ENCODE measurements around the gene LRIT1. TPM values are rescaled to one million over a fixed set of nuclear protein-coding genes. Genes with fewer than 3 reads are reported as not detected.

LRIT1 gene
- polyA plus RNA-seq, 1 of the 3 experiments (the other 2 are of a cell fraction), result not detected

DNA sequence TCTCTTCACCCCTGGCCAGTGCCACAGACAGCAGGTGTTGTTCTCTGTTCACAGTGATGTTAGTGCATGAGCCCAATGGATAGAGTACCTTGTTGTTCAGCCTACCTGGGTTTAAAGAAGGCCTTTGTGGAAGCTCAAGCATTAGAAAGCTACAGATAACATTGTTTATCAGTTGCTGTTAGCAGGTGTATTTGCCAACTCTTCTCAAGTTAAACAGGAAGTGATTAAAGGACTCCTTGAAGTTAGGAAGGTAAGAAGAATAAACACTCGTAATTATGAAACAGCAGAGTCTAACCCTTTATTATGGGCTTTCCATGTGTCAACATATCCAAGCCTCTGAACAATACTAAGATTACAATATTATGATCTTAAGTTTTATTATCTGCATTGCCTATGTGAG lies 29.4 kb upstream of the LRIT1 start:
- ChIA-PET CTCF (interaction anchor here (11.2 kb wide), 1 partner anchor 269 kb away, joined by 201 read pairs; no protein-coding TSS in a partner anchor), POLR2A (no interaction called here)
- Histone ChIP-seq H3K4me1 (ENCODE audit: control insufficient read depth in 1 of 2, insufficient read depth in 2 of 2, low read depth in 1 of 2, low read length in 1 of 2) (peaks cover 0 to 8% of the 10 kb centered on the region in 2 experiments; a peak in 2 of 4 replicates), H3K27ac (ENCODE audit: low read depth in 2 of 2, low read length in 1 of 2) (no peak overlapping the region), H3F3A (replicated peaks; ENCODE audit: insufficient read depth) (no peaks in the 10 kb centered on the region), H3K9ac (no peak overlapping the region), H3K27me3 (ENCODE audit: insufficient read depth) (no peaks in the 10 kb centered on the region), H4K20me1 (ENCODE audit: insufficient read depth) (no peaks in the 10 kb centered on the region), H3K9me2 (no peaks in the 10 kb centered on the region), H3K36me3 (replicated peaks in 1 of 2; ENCODE audit: control insufficient read depth in 1 of 2, insufficient read depth in 2 of 2, low read length in 1 of 2) (no peaks in the 10 kb centered on the region), H3K79me2 (ENCODE audit: insufficient read depth) (no peaks in the 10 kb centered on the region), H3K9me3 (no peaks in the 10 kb centered on the region), H3K4me3 (ENCODE audit: low read depth in 2 of 2, low read length in 1 of 2) (no peak overlapping the region), H2AFZ (ENCODE audit: low read depth) (no peak overlapping the region), H3K4me2 (no peak overlapping the region; the same call in 1 of the 2 replicates)
- WGBS (ENCODE audit: low lambda C conversion rate), result 55% methylated on average over 1 of the region's 1 CpG
- TF ChIP-seq MEF2A (IDR thresholded peaks at IDR 0.05; ENCODE audit: borderline replicate concordance, low read depth) (no peak), EP300 (IDR thresholded peaks at IDR 0.05; ENCODE audit: borderline replicate concordance in 1 of 2, low read depth in 1 of 2, low read length in 1 of 2) (no peak), SIN3A (IDR thresholded peaks at IDR 0.05; ENCODE audit: borderline replicate concordance, low read depth, low read length) (no peak), GABPA (IDR thresholded peaks at IDR 0.05; ENCODE audit: low read depth) (no peak), NRF1 (IDR thresholded peaks at IDR 0.05; ENCODE audit: low read depth, low read length) (no peak), NFIC (IDR thresholded peaks at IDR 0.05; ENCODE audit: borderline replicate concordance) (no peak)
- DNase-seq, result no peak

DNA sequence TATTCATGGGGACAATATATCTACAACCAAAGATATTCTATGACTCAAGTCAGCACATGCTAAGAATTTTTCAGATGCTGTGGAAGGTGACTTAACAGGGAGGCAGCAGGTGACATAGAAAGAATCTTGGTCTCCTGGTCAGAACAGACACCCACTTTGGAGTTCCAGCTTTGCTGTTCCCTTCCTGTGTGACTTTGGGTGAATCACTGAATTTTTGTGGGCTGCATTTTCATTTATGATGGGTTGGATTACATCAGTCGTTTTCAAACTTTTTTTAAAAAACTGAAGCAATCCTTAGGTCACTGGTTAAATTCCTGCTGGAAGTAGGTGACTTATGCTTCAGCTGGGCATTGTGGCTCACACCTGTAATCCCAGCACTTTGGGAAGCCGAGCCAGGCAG lies 28.4 kb upstream of the LRIT1 start:
- ChIA-PET CTCF (interaction anchor here (0.9 to 11.2 kb wide), 2 partner anchors 105 to 270 kb away, joined by 3 to 201 read pairs; no protein-coding TSS in a partner anchor), POLR2A (no interaction called here)
- H3F3A ChIP-seq (replicated peaks; ENCODE audit: insufficient read depth), result no peaks in the 10 kb centered on the region
- H3K27ac ChIP-seq (ENCODE audit: low read depth in 2 of 2, low read length in 1 of 2), result no peak overlapping the region; a peak in 1 of 4 replicates
- TF ChIP-seq EP300 (IDR thresholded peaks at IDR 0.05; ENCODE audit: borderline replicate concordance in 1 of 2, low read depth in 1 of 2, low read length in 1 of 2) (0 out of 4 replicates have a peak, but pooled peaks of 1 of the 2 experiments have one; percentile 30), FOSL2 (IDR thresholded peaks at IDR 0.05; ENCODE audit: borderline replicate concordance, low read depth) (peak; percentile 49; the same call in 1 of the 2 replicates), TCF12 (IDR thresholded peaks at IDR 0.05) (peak; percentile 55), RCOR1 (IDR thresholded peaks at IDR 0.05; ENCODE audit: low read length) (no peak), JUND (IDR thresholded peaks at IDR 0.05) (peak; percentile 52), TEAD4 (IDR thresholded peaks at IDR 0.05; ENCODE audit: borderline replicate concordance, insufficient read depth) (0 out of 2 replicates have a peak, but pooled peaks have one; percentile 14), FOXJ3 (CRISPR knock-in tag; IDR thresholded peaks at IDR 0.05) (no peak)
- H3K9me3 ChIP-seq, result no peaks in the 10 kb centered on the region
- H3K4me3 ChIP-seq (ENCODE audit: low read depth in 2 of 2, low read length in 1 of 2), result no peak overlapping the region
- no peak overlapping the region for H2AFZ ChIP-seq (ENCODE audit: low read depth)
- 13% methylated on average over 2 of the region's 2 CpGs for WGBS (ENCODE audit: low lambda C conversion rate)
- peak overlapping the region; percentile 38; the same call in 1 of the 2 replicates for H3K4me2 ChIP-seq
- H3K79me2 ChIP-seq (ENCODE audit: insufficient read depth), result no peaks in the 10 kb centered on the region
- no peaks in the 10 kb centered on the region for H3K36me3 ChIP-seq (replicated peaks in 1 of 2; ENCODE audit: control insufficient read depth in 1 of 2, insufficient read depth in 2 of 2, low read length in 1 of 2)
- no peak overlapping the region for H3K9ac ChIP-seq
- no peaks in the 10 kb centered on the region for H3K27me3 ChIP-seq (ENCODE audit: insufficient read depth)
- H4K20me1 ChIP-seq (ENCODE audit: insufficient read depth), result no peaks in the 10 kb centered on the region
- H3K9me2 ChIP-seq, result no peaks in the 10 kb centered on the region
- peaks cover 7 to 8% of the 10 kb centered on the region in 2 experiments; a peak in 3 of 4 replicates for H3K4me1 ChIP-seq (ENCODE audit: control insufficient read depth in 1 of 2, insufficient read depth in 2 of 2, low read depth in 1 of 2, low read length in 1 of 2)
- DNase-seq, result no peak

DNA sequence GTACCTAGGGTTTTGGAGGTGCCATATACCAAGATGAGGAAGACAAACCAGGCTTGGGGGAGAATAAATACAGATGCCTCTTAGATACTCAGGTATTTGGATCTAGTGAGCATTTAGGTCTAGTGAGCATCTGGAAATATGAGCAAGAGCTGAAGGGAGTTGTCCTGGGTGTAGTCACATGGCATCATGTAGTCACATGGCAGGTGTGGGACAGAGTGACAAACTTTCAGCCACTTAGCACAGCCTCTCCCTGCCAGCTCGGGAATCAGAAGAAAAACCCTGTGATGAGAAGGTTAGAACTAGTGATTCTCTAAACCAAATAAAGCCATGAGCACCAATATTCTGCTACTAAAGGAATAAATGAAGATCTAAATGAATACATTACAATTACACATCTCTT lies 27.8 kb upstream of the LRIT1 start:
- Histone ChIP-seq H3K27ac (ENCODE audit: low read depth in 2 of 2, low read length in 1 of 2) (no peak overlapping the region; a peak in 1 of 4 replicates), H4K20me1 (ENCODE audit: insufficient read depth) (no peaks in the 10 kb centered on the region), H3K79me2 (ENCODE audit: insufficient read depth) (no peaks in the 10 kb centered on the region), H3K9ac (no peak overlapping the region), H3K27me3 (ENCODE audit: insufficient read depth) (no peaks in the 10 kb centered on the region), H3K9me2 (no peaks in the 10 kb centered on the region), H3K4me3 (ENCODE audit: low read depth in 2 of 2, low read length in 1 of 2) (no peak overlapping the region), H3K4me1 (ENCODE audit: control insufficient read depth in 1 of 2, insufficient read depth in 2 of 2, low read depth in 1 of 2, low read length in 1 of 2) (peaks cover 8 to 11% of the 10 kb centered on the region in 2 experiments; a peak in 3 of 4 replicates), H3K4me2 (no peak overlapping the region), H3F3A (replicated peaks; ENCODE audit: insufficient read depth) (no peaks in the 10 kb centered on the region), H3K9me3 (no peaks in the 10 kb centered on the region), H2AFZ (ENCODE audit: low read depth) (no peak overlapping the region), H3K36me3 (replicated peaks in 1 of 2; ENCODE audit: control insufficient read depth in 1 of 2, insufficient read depth in 2 of 2, low read length in 1 of 2) (no peaks in the 10 kb centered on the region)
- no peak for TF ChIP-seq FOSL2 (IDR thresholded peaks at IDR 0.05; ENCODE audit: borderline replicate concordance, low read depth)
- TF ChIP-seq ELF1 (IDR thresholded peaks at IDR 0.05), result no peak
- TF ChIP-seq, protein P1, sequence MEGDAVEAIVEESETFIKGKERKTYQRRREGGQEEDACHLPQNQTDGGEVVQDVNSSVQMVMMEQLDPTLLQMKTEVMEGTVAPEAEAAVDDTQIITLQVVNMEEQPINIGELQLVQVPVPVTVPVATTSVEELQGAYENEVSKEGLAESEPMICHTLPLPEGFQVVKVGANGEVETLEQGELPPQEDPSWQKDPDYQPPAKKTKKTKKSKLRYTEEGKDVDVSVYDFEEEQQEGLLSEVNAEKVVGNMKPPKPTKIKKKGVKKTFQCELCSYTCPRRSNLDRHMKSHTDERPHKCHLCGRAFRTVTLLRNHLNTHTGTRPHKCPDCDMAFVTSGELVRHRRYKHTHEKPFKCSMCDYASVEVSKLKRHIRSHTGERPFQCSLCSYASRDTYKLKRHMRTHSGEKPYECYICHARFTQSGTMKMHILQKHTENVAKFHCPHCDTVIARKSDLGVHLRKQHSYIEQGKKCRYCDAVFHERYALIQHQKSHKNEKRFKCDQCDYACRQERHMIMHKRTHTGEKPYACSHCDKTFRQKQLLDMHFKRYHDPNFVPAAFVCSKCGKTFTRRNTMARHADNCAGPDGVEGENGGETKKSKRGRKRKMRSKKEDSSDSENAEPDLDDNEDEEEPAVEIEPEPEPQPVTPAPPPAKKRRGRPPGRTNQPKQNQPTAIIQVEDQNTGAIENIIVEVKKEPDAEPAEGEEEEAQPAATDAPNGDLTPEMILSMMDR (IDR thresholded peaks at IDR 0.05), result no peak
- TF ChIP-seq MEF2A (IDR thresholded peaks at IDR 0.05; ENCODE audit: borderline replicate concordance, low read depth), result no peak
- TF ChIP-seq YY1 (IDR thresholded peaks at IDR 0.05; ENCODE audit: low read depth), result no peak
- no peak for TF ChIP-seq RFX5 (IDR thresholded peaks at IDR 0.05; ENCODE audit: low read length)
- no peak for TF ChIP-seq TCF12 (IDR thresholded peaks at IDR 0.05)
- TF ChIP-seq MXI1 (IDR thresholded peaks at IDR 0.05; ENCODE audit: low read depth, low read length), result no peak
- 35% methylated on average over 1 of the region's 1 CpG for WGBS (ENCODE audit: low lambda C conversion rate)
- CTCF ChIA-PET, result interaction anchor here (0.9 to 11.2 kb wide), 2 partner anchors 106 to 270 kb away, joined by 3 to 201 read pairs; no protein-coding TSS in a partner anchor
- no peak for DNase-seq
- POLR2A ChIA-PET, result no interaction called here
